PC-3 (cell line): ENCODE data around the gene CCDC187. TPM values are rescaled to one million over a fixed set of nuclear protein-coding genes. Genes with fewer than 3 reads are reported as not detected.

Source experiments
- ATAC-seq: fragments of 200-7000 bp; cut with Tn5 transposase; 2 replicates; pipeline ENCODE4 v1.9.1; 2020; ENCODE audit warnings: mild to moderate bottlenecking, moderate library complexity
- BruUV-seq: library from RNA; stranded (reverse); fragments of 400-500 nt; replicated peaks from 2 replicates; lab custom pipeline; 2021; lab: Mats Ljungman, UMichigan
- CTCF ChIA-PET: fragments of 300-600 bp; sonication (Branson Sonifier 250); formaldehyde crosslinking; loops from one replicate; lab custom pipeline; 2022; ENCODE audit warnings: antibody characterized with exemption; lab: Charles Lee
- POLR2A ChIA-PET: fragments of 300-600 bp; sonication (Branson Sonifier 250); formaldehyde crosslinking; loops from one replicate; lab custom pipeline; 2022; ENCODE audit warnings: antibody characterized with exemption; ENCODE audit not compliant: unreplicated experiment; lab: Charles Lee
- DNase-seq: peaks from one replicate; pipeline ENCODE4 v3.0.0-alpha.2; 2015
- H2AFZ ChIP-seq: fragments of 300-600 bp; sonication (generic); 2 replicates; pipeline ENCODE4 v1.6.0; 2016; ENCODE audit warnings: antibody characterized with exemption, low read length
- H3F3A ChIP-seq: fragments of 300-600 bp; sonication (generic); one replicate; pipeline ENCODE4 v1.6.0; 2017; ENCODE audit warnings: antibody characterized with exemption, low read length, control low read depth, mild to moderate bottlenecking; ENCODE audit not compliant: unreplicated experiment
- H3K27ac ChIP-seq: fragments of 300-600 bp; sonication (generic); 2 replicates; pipeline ENCODE4 v1.5.1; 2016; ENCODE audit warnings: mild to moderate bottlenecking, low read length
- H3K27me3 ChIP-seq: fragments of 300-600 bp; sonication (generic); 2 replicates; pipeline ENCODE4 v1.6.1; 2016; ENCODE audit warnings: low read length, mixed read lengths
- H3K36me3 ChIP-seq: fragments of 300-600 bp; sonication (generic); 2 replicates; pipeline ENCODE4 v1.6.1; 2016; ENCODE audit warnings: low read depth, mixed run types, low read length, mixed read lengths
- H3K4me1 ChIP-seq: fragments of 300-600 bp; sonication (generic); 2 replicates; pipeline ENCODE4 v1.5.1; 2016; ENCODE audit warnings: low read length; ENCODE audit not compliant: insufficient read depth
- H3K4me2 ChIP-seq: fragments of 300-600 bp; sonication (generic); 2 replicates; pipeline ENCODE4 v1.6.0; 2016; ENCODE audit warnings: low read length
- H3K4me3 ChIP-seq: fragments of 300-600 bp; sonication (generic); 2 replicates; pipeline ENCODE4 v1.5.1; 2016; ENCODE audit warnings: mild to moderate bottlenecking, low read length, mixed read lengths
- H3K79me2 ChIP-seq: fragments of 300-600 bp; sonication (generic); 2 replicates; pipeline ENCODE4 v1.6.1; 2017; ENCODE audit warnings: low read length, mixed read lengths
- H3K9ac ChIP-seq: fragments of 300-600 bp; sonication (generic); 2 replicates; pipeline ENCODE4 v1.6.0; 2016; ENCODE audit warnings: mild to moderate bottlenecking, low read length
- H3K9me2 ChIP-seq: fragments of 300-600 bp; sonication (generic); replicated peaks from 2 replicates; pipeline ENCODE4 v1.6.1; 2016; ENCODE audit warnings: mixed run types, low read length, mixed read lengths
- H3K9me3 ChIP-seq: fragments of 300-600 bp; sonication (generic); 2 replicates; pipeline ENCODE4 v1.6.1; 2016; ENCODE audit warnings: low read length, mixed read lengths
- H4K20me1 ChIP-seq: fragments of 300-600 bp; sonication (generic); 2 replicates; pipeline ENCODE4 v1.6.1; 2016; ENCODE audit warnings: low read length, mixed read lengths
- CTCF ChIP-seq: fragments of 300-600 bp; sonication (generic); conservative IDR thresholded peaks from 2 replicates; pipeline ENCODE4 v1.5.1; 2017; ENCODE audit warnings: antibody characterized with exemption, low read depth, mild to moderate bottlenecking, low read length
- EZH2 ChIP-seq: fragments of 300-600 bp; sonication (generic); IDR thresholded peaks from one replicate; pipeline ENCODE4 v1.6.1; 2017; ENCODE audit warnings: antibody characterized with exemption, mild to moderate bottlenecking, low read length; ENCODE audit not compliant: unreplicated experiment
- EZH2phosphoT487 ChIP-seq: fragments of 300-600 bp; sonication (generic); IDR thresholded peaks from 2 replicates; pipeline ENCODE4 v1.6.1; 2018; ENCODE audit warnings: mild to moderate bottlenecking, antibody characterized with exemption, low read length, borderline replicate concordance
- intact Hi-C: fragments of 100-400 bp; cut with micrococcal nuclease; formaldehyde crosslinking; loops from 2 replicates; pipeline ENCODE4 v1.9.0; 2023
- total RNA-seq: library from RNA; depleted of rRNA; stranded (reverse); fragments of >200 nt; gene quantifications from 2 replicates; pipeline ENCODE4 v1.2.3, GENCODE V29; 2014

Gene CCDC187
- total RNA-seq, 1 experiment from 2014 or later = 0.04 TPM

DNA sequence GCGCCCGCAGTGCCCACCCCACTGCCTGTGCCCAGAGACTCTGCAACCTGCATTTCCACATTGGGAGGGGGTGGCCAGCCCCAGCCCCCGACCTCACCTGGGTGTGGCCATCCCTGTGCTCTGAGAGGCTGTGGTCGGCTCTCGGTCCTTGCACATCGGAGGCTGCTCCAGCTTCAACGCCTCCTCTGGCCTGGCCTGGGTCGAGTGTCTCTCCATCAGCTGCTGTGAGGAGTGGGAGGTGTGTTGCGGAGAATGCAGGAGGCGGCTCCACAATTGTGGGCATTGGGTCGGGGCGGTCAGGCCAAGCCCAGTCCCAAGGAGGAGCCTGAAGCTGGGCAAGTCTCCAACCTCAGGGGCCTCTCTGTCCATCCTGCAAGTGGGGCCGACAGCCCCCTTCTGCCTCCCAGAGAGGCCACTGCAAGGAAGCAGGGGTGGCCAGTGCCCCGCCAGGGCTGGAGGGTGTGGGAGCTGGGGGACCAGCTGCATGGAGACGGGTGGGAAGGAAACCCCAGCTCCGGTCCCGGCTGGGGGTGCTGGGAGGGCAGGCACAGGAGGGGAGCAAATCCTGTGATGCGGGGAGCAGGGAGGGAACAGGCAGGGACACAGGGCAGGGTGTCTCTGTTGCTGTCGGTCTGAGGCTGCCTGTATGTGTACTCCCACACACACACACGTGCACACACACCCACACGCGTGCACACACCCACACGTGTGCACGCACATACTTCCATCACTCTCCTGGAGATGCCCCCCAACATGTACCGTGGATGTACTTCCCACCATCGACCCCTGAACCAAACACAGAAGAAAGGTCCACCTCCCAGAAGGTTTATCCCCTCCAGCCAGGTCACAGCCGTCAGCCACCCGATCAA, 28.9 kb downstream of the CCDC187 start:
- no peaks in the 10 kb centered on the region for H3K9me2 ChIP-seq
- H3K4me1 ChIP-seq = no peaks in the 10 kb centered on the region
- no peaks in the 10 kb centered on the region for H3K27me3 ChIP-seq
- no peaks in the 10 kb centered on the region for H3F3A ChIP-seq
- BruUV-seq = no TSS peak
- no peaks in the 10 kb centered on the region for H4K20me1 ChIP-seq
- no peak for TF ChIP-seq EZH2
- TF ChIP-seq EZH2phosphoT487 = no peak
- TF ChIP-seq CTCF = no peak
- ChIA-PET POLR2A (no interaction called here), CTCF (no interaction called here)
- H3K4me3 ChIP-seq = no peak overlapping the region
- H3K79me2 ChIP-seq = no peaks in the 10 kb centered on the region
- no peak overlapping the region for H2AFZ ChIP-seq
- H3K36me3 ChIP-seq = no peaks in the 10 kb centered on the region
- no peak overlapping the region for H3K27ac ChIP-seq
- no peak for DNase-seq
- no peak for ATAC-seq
- intact Hi-C loops = no loop called here
- no peaks in the 10 kb centered on the region for H3K9me3 ChIP-seq
- H3K4me2 ChIP-seq = no peak overlapping the region
- no peak overlapping the region for H3K9ac ChIP-seq

DNA sequence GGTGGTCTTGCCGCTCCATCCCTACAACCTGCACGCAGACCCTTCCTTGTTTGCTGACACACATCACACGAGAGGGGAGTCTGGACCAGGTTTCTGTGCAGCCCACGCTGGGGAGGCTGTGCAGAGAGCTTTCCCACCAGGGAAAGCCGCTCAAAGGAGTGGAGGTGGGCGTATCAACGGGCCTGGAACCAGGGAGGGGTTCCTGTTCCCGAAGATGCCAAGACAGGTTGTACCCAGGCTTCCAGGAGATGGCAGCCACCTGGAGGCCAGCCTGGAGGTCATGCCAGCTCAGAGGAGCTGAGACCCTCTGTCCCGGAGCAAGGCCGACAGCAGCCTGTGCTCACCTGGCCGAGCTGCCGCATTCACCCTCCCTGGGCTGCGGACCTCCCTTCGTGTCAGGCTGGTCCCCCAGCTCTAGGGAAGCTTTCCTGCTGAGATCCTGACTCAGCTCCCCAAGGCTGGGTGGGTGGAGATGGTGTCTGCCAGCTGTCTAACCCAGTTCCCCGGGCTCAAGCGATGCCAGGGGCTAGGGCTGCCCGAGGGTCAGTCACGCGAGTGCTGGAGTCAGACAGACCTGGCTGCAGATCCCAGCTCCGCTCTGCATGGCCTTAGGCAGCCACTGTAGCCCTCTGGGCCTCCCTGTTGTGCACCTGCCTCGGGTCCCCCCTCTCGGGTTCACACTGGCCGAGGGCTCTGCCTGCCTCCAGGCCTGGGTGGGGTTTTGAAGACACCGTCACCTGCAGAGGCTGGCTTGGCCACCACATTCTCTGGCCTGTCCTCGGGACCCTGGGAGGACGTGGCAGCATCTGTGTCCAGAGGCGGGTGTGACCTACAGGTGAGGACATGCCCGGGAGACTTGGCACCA, 29.7 kb downstream of the CCDC187 start:
- H3K9ac ChIP-seq = no peak overlapping the region
- H3K27me3 ChIP-seq = no peaks in the 10 kb centered on the region
- intact Hi-C loops = no loop called here
- H4K20me1 ChIP-seq = no peaks in the 10 kb centered on the region
- no TSS peak for BruUV-seq
- no peaks in the 10 kb centered on the region for H3K36me3 ChIP-seq
- ChIA-PET CTCF (no interaction called here), POLR2A (no interaction called here)
- no peak overlapping the region for H3K4me2 ChIP-seq
- H2AFZ ChIP-seq = no peak overlapping the region
- H3K27ac ChIP-seq = no peak overlapping the region
- H3K4me3 ChIP-seq = no peak overlapping the region
- H3K4me1 ChIP-seq = no peaks in the 10 kb centered on the region
- H3K9me2 ChIP-seq = no peaks in the 10 kb centered on the region
- no peaks in the 10 kb centered on the region for H3F3A ChIP-seq
- DNase-seq (no peak), ATAC-seq (no peak)
- H3K79me2 ChIP-seq = no peaks in the 10 kb centered on the region
- no peaks in the 10 kb centered on the region for H3K9me3 ChIP-seq
- TF ChIP-seq EZH2phosphoT487 (no peak), EZH2 (no peak), CTCF (no peak)
